ENCODE data around the gene ESPNL.
A peak's percentile ranks its signal among the peaks of the same experiment; 100 is the strongest.

ESPNL gene

GRCh38 chr2:238163481-238164198, 63.5 kb downstream of the ESPNL start:
- no peak overlapping the region for H3K27ac Mint-ChIP-seq
- peaks cover 53% of the 10 kb centered on the region for H3K27me3 Mint-ChIP-seq (ENCODE audit: low read depth)
- peaks cover 11% of the 10 kb centered on the region for H3K4me1 Mint-ChIP-seq
- peak overlapping the region in 1 of 3 experiments; percentile 41 for H3K4me3 Mint-ChIP-seq
- peaks cover 3% of the 10 kb centered on the region for H3K36me3 Mint-ChIP-seq (ENCODE audit: low read depth)
- TF ChIP-seq, protein P1, sequence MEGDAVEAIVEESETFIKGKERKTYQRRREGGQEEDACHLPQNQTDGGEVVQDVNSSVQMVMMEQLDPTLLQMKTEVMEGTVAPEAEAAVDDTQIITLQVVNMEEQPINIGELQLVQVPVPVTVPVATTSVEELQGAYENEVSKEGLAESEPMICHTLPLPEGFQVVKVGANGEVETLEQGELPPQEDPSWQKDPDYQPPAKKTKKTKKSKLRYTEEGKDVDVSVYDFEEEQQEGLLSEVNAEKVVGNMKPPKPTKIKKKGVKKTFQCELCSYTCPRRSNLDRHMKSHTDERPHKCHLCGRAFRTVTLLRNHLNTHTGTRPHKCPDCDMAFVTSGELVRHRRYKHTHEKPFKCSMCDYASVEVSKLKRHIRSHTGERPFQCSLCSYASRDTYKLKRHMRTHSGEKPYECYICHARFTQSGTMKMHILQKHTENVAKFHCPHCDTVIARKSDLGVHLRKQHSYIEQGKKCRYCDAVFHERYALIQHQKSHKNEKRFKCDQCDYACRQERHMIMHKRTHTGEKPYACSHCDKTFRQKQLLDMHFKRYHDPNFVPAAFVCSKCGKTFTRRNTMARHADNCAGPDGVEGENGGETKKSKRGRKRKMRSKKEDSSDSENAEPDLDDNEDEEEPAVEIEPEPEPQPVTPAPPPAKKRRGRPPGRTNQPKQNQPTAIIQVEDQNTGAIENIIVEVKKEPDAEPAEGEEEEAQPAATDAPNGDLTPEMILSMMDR (IDR thresholded peaks at IDR 0.05; ENCODE audit: unreplicated experiment in 3 of 3): no peak
- H3K9me3 Mint-ChIP-seq: no peaks in the 10 kb centered on the region

DNA sequence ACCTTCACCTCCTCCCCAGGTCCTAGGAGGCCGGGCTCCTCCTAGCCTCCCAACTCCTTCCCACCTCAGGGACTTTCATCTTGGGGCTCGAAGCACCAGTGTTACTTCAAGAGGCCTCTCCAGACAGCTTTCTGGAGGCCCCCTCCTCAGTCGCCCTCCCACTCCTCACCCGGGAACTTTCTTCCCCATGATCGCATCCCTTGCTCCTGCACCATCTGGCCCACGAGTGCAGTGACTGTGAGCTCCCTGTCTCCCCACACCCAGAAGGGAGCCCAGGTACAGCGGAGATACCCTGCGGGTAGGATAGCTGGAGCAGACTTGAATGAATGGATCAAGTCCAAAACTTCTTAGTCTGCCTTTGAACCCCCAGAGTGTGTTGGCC, 64.8 kb downstream of the ESPNL start:
- Mint-ChIP-seq H3K9me3 (no peaks in the 10 kb centered on the region), H3K27me3 (ENCODE audit: low read depth) (peaks cover 45% of the 10 kb centered on the region), H3K4me1 (peaks cover 10% of the 10 kb centered on the region), H3K36me3 (ENCODE audit: low read depth) (peaks cover 7% of the 10 kb centered on the region), H3K4me3 (peak overlapping the region; percentile 59 to 67 (median 67)), H3K27ac (peak overlapping the region in 1 of 3 experiments; percentile 22)
- TF ChIP-seq, protein P1 (IDR thresholded peaks at IDR 0.05; ENCODE audit: unreplicated experiment in 3 of 3): no peak

DNA sequence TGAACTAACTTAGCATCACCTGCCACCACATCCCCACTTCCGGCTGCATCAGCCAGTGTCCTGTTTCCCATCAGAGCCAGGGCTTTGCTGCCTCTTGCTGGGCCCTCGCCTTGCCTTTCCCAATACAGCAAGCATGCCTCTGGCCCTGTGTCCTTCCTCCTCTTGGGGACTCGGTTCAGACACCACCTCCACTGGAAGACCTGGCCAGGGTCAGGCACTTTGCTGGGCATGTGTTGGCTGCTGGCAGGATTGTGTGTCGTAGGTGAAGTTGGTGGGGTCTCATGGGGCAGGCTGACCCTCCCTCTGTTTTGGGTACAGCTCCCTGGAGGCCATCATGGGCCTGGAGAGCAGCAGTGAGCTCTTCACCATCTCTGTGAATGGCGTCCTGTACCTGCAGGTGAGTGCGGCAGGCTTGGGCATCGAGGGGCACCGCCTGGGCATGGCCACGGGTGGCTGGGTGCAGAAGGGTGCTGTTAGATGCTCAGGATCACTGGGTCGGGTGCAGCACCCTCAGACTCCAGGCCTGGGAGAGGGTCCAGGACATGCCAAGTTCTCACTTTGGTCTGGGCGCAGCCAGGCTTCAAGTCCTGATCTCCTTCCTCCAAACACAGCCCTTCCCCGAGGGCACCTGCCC, 65.3 kb downstream of the ESPNL start:
- no peak overlapping the region for H3K27ac Mint-ChIP-seq
- H3K36me3 Mint-ChIP-seq (ENCODE audit: low read depth): peaks cover 11% of the 10 kb centered on the region
- peak overlapping the region; percentile 59 to 67 (median 67) for H3K4me3 Mint-ChIP-seq
- peaks cover 13% of the 10 kb centered on the region for H3K4me1 Mint-ChIP-seq
- TF ChIP-seq, protein P1 (IDR thresholded peaks at IDR 0.05; ENCODE audit: unreplicated experiment in 3 of 3): no peak
- H3K27me3 Mint-ChIP-seq (ENCODE audit: low read depth): peaks cover 44% of the 10 kb centered on the region
- no peaks in the 10 kb centered on the region for H3K9me3 Mint-ChIP-seq

- Mint-ChIP-seq H3K4me3 (no peak overlapping the region), H3K4me1 (peaks cover 13% of the 10 kb centered on the region), H3K27me3 (ENCODE audit: low read depth) (peaks cover 33% of the 10 kb centered on the region), H3K27ac (no peak overlapping the region), H3K9me3 (no peaks in the 10 kb centered on the region), H3K36me3 (ENCODE audit: low read depth) (peaks cover 19% of the 10 kb centered on the region)
- TF ChIP-seq, protein P1 (IDR thresholded peaks at IDR 0.05; ENCODE audit: unreplicated experiment in 3 of 3): no peak
Measured at GRCh38 chr2:238166391-238167343, 66.5 kb downstream of the ESPNL start.

DNA sequence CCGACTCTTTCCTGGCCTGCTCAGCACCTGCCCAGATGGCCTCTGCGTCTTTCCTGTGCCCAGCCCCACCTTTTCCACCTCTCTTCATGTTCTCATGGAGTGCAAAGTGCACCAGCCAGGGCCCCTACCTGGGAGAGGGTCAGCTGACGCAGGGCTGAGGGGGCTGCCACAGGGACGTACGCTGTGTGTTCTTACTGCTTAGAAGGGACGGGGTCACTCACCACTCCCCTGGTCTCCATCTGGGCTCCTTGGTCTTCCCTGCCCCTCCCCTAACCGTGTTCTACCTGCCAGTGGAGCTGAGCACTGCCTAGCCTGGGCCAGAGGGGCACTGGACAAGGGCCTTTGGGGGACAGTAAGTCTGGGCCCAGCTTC, 67.2 kb downstream of the ESPNL start:
- Mint-ChIP-seq H3K4me3 (no peak overlapping the region), H3K27me3 (ENCODE audit: low read depth) (peaks cover 31% of the 10 kb centered on the region), H3K27ac (no peak overlapping the region), H3K36me3 (ENCODE audit: low read depth) (peaks cover 26% of the 10 kb centered on the region), H3K9me3 (no peaks in the 10 kb centered on the region), H3K4me1 (peaks cover 13% of the 10 kb centered on the region)
- TF ChIP-seq, protein P1 (IDR thresholded peaks at IDR 0.05; ENCODE audit: unreplicated experiment in 3 of 3): no peak

All from nephron (organoid).